ENCODE measurements around the gene CPT1A. TPM values are rescaled to one million over a fixed set of nuclear protein-coding genes. Genes with fewer than 3 reads are reported as not detected.

CPT1A gene
- total RNA-seq, 1 experiment from 2014 or later = 13.1 TPM

DNA sequence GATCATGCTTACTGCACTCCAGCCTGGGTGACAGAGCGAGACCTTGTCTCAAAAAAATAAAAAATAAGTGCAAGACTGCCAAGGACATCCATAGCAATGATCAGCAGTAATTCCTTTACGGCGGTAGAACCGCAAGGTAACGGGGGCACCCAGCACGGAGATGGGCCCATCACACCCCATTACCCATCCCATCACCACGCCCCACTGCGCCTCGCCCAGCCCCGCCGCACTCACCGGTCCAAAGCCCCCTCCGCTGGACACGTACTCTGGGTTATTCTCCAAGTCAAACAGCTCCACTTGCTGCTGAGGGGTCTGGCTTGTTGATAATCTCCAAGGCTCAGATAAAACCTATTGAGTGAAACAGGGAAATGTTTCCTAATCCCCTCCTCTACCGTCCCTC, 81.7 kb downstream of the CPT1A start:
- DNase-seq (ENCODE audit: low spot score) = no peak

DNA sequence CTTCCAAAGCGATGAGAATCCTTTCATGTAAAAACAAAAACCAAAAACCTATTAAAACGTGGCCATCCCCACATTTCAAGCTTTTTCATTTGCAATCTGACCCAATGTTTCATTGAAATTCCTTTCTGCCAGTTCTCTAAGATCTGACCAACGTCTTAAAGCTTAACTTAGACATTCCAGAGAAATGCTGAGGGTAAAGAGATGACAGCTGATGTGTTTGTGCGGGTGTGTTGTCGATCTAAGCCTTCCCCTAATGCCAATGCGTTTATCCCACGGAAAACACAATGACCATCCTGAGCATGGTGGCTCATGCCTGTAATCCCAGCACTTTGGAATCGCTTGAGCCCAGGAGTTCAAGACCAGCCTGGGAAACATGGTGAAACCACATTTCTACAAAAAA, 84.0 kb downstream of the CPT1A start:
- DNase-seq (ENCODE audit: low spot score) = no peak

- peak; percentile 36 for DNase-seq (ENCODE audit: low spot score)
These were observed 85.4 kb downstream of the CPT1A start for GRCh38 chr11:68756171-68756766.

DNA sequence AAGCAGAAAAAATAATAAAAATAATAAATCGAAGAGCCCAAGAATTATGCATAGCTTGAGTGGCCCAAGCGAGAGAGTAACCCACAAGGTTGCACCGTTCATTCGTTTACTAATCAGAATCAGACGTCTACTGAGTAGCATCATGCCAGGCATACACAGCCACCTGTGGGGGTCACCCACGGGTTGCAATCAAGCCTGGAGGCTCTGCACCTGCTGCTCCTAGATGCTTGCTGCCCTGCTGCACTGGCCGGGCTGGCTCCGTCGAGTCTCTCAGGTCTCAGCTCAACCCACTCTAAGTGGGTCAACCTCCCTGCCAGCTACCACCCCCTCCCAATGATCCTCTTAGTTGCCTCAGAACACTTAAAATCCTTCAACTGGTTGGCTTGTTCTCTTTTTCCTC, 88.4 kb downstream of the CPT1A start:
- DNase-seq (ENCODE audit: low spot score) = no peak

DNA sequence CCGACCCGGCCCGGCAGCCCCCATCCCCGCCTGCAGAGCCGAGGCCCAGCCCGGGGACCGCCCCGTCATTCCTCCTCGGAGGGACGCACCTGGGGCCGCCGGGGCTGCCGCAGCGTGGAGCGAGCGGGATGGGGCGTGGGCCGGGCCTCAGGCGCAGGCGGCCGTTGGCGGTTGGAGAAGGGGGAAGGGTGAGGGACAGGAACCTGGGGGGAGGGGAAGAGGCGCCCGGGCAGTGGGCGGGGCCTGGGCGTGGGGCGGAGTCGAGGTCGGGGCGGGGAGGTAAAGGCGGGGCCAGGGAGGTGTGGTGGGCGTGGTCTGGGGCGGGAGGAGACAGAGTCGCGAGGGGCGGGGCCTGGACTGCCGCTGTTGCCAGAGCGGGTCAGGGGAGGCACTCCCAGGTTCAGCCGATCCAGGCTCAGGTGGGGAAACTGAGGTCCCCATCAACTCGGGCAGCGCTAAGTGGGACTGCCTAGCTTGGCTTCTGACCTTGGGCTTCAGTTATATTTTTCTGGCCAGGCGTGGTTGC, 90.3 kb downstream of the CPT1A start, which contains the start of gene TESMIN:
TESMIN (minus strand) TSS at position 190 of the 526 bp plus-strand sequence. CDS start 860 bp downstream, outside the sequence.
- no peak for DNase-seq (ENCODE audit: low spot score)

DNA sequence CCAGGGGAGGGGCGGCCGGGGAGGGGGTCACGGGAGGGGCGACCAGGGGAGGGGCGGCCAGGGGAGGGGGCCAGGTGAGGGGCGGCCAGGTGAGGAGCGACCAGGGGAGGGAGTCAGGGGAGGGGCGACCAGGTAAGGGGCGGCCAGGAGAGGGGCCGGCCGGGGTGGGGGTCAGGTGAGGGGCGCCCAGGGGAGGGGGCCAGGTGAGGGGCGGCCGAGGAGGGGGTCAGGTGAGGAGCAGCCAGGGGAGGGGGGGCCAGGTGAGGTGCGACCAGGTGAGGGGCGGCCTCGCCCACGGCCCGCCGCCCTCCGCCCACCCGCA, 90.8 kb downstream of the CPT1A start:
- DNase-seq (ENCODE audit: low spot score) = no peak

DNA sequence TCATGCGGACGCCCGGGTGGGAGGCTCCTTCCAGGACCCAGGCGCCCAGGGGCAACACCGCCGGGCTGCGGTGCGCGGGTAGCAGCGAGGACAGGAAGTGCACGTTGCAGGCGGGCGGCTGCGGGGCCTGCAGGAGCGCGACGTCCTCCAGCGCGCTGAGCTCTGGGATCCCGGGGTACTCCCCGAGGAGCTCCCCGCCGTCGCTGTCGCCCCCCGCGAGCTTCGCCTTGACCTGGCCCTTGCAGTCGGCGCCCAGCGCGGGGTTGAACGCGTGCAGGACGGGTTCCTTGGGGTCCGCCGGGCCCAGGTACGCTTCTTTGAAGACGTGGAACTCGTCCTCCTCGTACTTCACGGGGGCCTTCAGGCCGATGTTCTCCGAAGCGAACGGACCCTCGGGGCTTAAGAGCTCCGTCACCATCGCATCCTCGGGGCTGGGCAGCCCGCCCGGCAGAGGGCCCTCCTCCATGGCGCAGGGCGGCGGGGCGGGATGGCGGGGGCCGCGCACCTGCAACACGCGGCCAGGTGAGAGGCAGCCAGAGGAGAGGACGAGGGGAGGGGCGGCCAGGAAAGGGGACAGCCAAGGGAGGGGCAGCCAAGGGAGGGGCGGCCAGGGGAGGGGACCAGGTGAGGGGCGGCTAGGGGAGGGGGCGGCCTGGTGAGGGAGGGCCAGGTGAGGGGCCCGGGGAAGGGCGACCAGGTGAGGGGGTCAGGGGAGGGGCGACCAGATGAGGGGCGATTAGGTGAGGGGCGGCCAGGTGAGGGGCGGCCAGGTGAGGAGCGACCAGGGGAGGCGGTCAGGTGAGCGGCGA, 91.3 kb downstream of the CPT1A start:
- no peak for DNase-seq (ENCODE audit: low spot score)

DNA sequence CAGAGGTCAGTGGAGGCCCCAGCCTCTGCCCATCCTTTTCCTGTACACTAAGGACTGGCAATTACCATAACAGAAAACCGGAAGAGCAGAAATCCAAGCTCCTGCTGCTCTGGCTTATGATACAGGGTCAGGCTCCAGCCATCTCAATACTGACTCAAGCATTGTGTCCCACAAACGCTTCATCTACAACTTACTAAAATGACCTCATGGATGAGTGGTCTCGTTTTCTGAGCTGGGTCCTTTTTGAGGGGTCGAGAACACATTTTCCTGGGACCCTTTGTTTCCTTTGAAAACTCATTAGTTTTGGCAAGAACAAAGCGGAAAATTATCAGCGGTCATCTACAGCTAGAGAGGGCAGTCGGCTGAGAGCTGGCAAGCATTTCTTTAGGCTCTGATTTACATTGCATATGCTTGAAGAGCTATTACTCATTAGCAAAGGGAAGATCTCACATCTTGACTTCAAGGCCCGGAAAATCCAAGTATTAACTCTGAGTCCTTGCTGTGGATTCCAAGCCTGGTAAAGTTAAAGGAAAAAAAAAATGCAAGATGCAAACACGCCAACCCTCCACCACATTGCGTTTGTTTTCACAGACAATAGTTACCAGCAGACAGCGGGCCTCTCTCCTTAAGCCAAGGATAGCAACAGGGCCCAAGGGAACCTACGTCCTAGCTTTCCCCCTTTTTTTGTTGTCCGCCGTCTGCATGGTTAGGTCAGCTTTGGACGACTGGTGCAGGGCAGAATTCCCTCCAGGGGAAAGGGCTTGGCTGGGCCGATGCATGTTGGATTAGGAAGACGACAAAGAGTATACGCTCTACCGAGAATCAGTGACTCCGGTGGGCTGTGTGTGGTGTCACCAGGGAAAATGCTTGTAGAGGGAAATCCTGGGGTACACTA, 92.2 kb downstream of the CPT1A start:
- DNase-seq (ENCODE audit: low spot score) = no peak

DNA sequence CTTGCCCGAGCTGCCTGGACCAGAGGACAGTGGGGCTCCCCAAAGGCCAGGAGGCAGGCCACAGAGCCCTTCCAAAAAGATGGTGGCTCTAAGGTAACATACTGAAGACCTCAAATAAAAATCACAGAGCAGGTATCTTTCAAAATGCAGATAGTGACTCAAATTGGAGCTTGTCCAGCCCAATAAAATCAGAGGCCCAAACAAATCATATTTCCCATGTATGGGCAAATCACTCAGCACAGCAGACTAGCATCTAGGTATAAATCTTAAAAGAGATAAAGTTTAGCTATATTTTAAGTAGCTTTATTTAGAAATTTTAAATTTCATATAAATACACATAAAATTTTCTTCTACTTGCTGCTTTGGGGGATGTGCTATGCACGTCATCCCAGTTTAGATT, 93.7 kb downstream of the CPT1A start:
- no peak for DNase-seq (ENCODE audit: low spot score)

DNA sequence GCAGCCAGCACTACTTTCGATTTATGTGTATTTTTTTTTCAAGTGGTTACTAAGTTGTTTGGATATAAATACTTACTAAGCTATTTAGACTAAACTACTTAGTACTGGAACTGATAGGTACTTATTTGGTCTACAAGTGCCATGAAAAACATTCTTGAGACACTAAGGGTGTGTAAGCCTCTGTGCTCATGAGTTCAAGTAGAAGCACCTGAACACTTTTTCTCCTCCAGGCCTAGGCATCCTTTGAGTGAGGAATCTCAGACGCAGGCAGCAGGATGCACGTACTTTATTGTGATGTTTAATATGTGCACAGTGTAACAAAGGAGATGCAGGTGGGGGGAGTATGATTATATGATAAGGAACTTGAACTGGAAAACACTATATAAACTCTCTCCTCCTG, 98.2 kb downstream of the CPT1A start:
- no peak for DNase-seq (ENCODE audit: low spot score)

DNA sequence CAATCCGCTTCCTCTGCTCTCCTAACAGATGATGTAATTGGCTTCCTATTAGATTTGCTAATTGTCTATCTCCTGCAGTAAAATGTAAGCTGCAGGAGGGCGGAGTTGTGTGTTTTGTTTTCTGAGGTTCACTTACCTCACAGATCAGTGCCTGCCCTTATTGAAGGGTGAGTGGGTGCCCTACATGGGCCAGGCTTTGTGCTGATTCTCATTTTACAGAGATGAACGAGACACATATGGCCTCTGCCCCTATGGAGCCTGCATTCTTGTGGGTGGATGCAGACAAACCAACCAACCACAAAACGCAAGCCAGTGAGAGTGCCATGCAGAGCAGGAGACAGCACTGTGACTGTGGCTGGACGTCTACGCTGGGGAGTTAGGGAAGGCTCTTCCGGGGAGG, 100.3 kb downstream of the CPT1A start:
- DNase-seq (ENCODE audit: low spot score) = no peak

DNA sequence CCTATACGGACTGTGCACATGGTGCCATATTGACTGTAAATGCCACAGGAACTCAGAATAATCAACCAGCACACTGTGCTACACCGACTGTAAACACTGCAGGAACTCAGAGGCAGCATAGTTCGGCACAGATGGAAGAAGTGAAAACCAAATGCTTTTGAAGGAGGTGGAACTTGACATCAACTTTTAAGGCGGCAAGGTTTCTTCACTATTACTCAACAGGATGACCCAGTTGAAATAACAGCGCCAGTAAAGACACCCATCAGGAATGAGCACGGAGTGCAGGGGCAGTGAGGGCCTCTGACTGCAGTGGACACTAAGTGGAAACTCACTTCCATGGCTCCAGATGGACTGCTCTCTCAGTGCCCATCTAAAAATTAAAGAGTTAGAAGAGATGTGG, 106.1 kb downstream of the CPT1A start:
- no peak for DNase-seq (ENCODE audit: low spot score)

GRCh38 chr11:68735125-68735524, 106.6 kb downstream of the CPT1A start:
- no peak for DNase-seq (ENCODE audit: low spot score)

DNA sequence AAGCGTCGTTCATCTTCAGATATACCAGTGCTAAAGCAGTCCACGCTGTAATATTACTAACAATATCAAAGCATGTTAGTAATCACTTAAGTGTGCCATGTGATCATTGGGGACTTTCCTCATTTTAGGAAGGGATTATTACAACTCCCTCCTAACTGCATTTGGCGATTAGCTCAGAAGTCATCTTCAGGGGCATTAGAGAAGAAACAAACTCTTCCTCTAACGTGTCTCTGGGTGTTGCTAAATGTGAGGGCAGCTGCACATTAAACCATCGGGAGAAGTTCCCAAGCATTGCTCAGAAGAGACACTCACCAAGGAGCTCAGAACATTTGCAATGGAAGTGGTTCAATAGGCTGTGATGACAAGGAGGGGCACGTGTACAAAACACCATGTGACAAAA, 107.6 kb downstream of the CPT1A start:
- no peak for DNase-seq (ENCODE audit: low spot score)

- no peak for DNase-seq (ENCODE audit: low spot score)
These were observed 113.9 kb downstream of the CPT1A start for GRCh38 chr11:68727783-68728182.

- no peak for DNase-seq (ENCODE audit: low spot score)
These were observed 117.4 kb downstream of the CPT1A start for GRCh38 chr11:68724293-68724692.

DNA sequence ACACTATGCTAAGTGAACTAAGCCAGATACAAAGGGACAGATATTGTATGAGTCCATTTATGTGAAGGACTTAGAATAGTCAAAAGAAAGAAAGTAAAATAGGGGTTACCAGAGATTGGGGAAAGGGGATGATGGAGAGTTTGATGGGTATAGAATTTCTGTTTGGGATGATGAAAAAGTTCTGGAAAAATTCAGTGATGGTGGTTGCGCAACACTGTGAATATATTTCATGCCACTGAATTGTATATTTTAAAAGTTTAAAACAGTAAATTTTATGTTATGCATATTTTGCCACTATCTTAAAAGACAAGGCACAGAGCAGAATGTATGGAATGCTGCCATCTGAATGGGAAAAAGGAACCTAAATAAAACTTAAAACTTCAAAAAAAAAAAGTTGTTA, 119.6 kb downstream of the CPT1A start:
- no peak for DNase-seq (ENCODE audit: low spot score)

GRCh38 chr11:68721075-68721474, 120.6 kb downstream of the CPT1A start:
- no peak for DNase-seq (ENCODE audit: low spot score)

- no peak for DNase-seq (ENCODE audit: low spot score)
These were observed 126.1 kb downstream of the CPT1A start for GRCh38 chr11:68715456-68716122.

DNA sequence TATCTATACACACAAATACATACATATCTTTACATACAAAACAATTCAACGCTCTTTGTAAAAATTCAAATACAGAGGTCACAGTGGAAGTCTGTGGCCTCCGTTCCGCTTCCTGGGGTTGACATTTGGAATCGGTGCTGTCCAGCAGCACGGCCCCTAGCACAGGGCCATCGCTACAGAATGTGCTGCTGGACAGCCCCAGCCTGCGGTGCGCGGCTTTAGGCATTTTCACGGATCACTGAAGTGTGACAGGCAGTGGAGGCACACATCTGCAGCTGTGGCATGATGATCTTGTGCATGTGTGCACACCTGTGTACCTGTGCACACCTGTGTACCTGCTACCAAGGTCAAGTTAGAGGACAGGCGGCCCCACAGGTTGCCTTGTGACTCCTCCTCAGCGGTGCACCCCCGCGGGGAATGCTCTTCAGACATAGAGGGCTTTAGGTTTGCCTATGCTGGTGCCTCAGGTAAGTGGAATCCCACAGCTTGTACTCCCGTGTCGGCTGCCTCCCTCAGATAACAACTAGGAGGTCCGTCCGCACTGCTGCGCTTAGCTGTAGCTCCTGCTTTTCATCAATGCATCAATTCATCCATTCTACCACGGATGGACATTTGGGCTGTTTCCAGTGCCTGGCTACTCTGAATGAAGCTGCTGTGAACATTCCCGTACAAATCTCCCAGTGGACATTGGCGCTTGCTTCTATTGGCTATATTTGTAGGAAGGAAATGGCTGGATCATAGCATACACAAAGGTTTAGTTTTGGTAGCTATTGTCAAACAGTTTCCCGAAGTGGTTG, 127.5 kb downstream of the CPT1A start:
- DNase-seq (ENCODE audit: low spot score) = no peak

DNA sequence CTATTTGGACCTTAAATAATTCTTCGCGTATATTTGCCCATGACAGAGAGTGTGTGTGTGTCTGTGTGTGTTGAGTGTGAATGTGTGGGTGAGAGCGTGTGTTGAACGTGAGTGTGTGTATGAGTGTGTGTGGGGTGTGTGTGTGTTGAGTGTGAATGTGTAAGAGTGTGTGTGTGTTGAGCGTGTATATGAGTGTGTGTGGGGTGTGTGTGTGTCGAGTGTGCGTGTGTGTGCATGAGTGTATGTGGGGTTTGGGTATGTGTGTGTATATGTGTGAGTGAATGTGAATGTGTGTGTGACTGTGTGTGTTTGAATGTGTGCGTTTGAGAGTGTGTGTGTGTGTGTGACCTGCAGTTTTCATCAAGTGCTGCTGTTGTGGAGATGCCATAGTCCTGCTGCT, 130.6 kb downstream of the CPT1A start:
- no peak for DNase-seq (ENCODE audit: low spot score)

Data from A172 (cell line).